Stomach (tissue), 4 donors: ENCODE results near the gene RIMS4.

Experiments used
- EP300 ChIP-seq: sonication (generic); formaldehyde crosslinking; IDR thresholded peaks from one replicate; pipeline ENCODE4 v1.6.1; 2017; ENCODE audit warnings: antibody characterized with exemption
- POLR2A ChIP-seq, 4 donors: fragments of 450-650 bp; IDR thresholded peaks; one replicate each; pipeline ENCODE4 v1.6.1; 2016; ENCODE audit warnings: antibody characterized with exemption in 4 of 4, control low read depth in 2 of 4, mild to moderate bottlenecking in 1 of 4, moderate library complexity in 1 of 4
- POLR2AphosphoS5 ChIP-seq, 3 donors: sonication (generic); formaldehyde crosslinking; IDR thresholded peaks; one replicate each; pipeline ENCODE4 v1.6.1; 2016; ENCODE audit warnings: antibody characterized with exemption in 3 of 3
- TF ChIP-seq, protein P1 (sequence below), 7 experiments: fragments of 450-650 bp in 4 of 7; fragments of 200-600 bp in 3 of 7; sonication (generic) in 3 of 7; IDR thresholded peaks; one replicate each; pipeline ENCODE4 v1.5.1; 2016 to 2019; ENCODE audit warnings: antibody characterized with exemption in 7 of 7, control low read depth in 2 of 7, mild to moderate bottlenecking in 1 of 7

DNA sequence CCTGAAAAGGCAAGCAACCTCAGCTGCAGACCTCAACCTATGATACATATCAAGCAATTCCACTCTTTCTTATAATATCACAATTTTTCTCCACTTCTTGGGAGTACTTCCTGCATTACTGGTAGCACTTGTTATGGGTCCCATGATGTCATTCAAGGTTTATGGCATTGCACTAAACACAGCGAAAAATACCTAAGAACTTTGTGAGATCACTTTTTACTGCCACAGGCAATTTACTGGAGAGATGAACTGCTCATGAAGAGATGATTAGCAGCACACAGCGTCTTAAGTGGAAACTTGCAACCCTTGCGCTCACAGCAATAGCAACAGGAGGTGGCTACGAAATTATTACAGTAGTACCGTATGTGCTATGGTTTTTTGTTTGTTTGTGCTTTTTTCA lies 19.3 kb upstream of the RIMS4 start:
- TF ChIP-seq, protein P1, sequence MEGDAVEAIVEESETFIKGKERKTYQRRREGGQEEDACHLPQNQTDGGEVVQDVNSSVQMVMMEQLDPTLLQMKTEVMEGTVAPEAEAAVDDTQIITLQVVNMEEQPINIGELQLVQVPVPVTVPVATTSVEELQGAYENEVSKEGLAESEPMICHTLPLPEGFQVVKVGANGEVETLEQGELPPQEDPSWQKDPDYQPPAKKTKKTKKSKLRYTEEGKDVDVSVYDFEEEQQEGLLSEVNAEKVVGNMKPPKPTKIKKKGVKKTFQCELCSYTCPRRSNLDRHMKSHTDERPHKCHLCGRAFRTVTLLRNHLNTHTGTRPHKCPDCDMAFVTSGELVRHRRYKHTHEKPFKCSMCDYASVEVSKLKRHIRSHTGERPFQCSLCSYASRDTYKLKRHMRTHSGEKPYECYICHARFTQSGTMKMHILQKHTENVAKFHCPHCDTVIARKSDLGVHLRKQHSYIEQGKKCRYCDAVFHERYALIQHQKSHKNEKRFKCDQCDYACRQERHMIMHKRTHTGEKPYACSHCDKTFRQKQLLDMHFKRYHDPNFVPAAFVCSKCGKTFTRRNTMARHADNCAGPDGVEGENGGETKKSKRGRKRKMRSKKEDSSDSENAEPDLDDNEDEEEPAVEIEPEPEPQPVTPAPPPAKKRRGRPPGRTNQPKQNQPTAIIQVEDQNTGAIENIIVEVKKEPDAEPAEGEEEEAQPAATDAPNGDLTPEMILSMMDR (IDR thresholded peaks at IDR 0.05) = no peak
- TF ChIP-seq POLR2A (IDR thresholded peaks at IDR 0.05) (no peak), POLR2AphosphoS5 (IDR thresholded peaks at IDR 0.05) (no peak), EP300 (no peak)
